ENCODE data around the gene ASRGL1.

The ASRGL1 gene

GRCh38 chr11:62394825-62395538 is 57.7 kb downstream of the ASRGL1 start:
- peak; percentile 91 for DNase-seq

GRCh38 chr11:62395885-62396551 is 58.8 kb downstream of the ASRGL1 start:
- no peak for DNase-seq

GRCh38 chr11:62398011-62398994 is 61.1 kb downstream of the ASRGL1 start:
- DNase-seq: peak; percentile 98

GRCh38 chr11:62399172-62399877 is 62.1 kb downstream of the ASRGL1 start:
- DNase-seq: no peak

- DNase-seq: no peak
These were observed 62.6 kb downstream of the ASRGL1 start for GRCh38 chr11:62399878-62400266.

GRCh38 chr11:62400281-62400680 is 63.0 kb downstream of the ASRGL1 start:
- no peak for DNase-seq

- peak; percentile 95 for DNase-seq
These were observed 63.5 kb downstream of the ASRGL1 start for GRCh38 chr11:62400760-62401159.

- no peak for DNase-seq
These were observed 64.1 kb downstream of the ASRGL1 start for GRCh38 chr11:62401356-62401755.

GRCh38 chr11:62401811-62402210 is 64.6 kb downstream of the ASRGL1 start:
- no peak for DNase-seq

- DNase-seq: no peak
These were observed 65.1 kb downstream of the ASRGL1 start for GRCh38 chr11:62402226-62402959.

- DNase-seq: no peak
These were observed 65.9 kb downstream of the ASRGL1 start for GRCh38 chr11:62402960-62403730.

GRCh38 chr11:62404435-62404834 is 67.2 kb downstream of the ASRGL1 start:
- no peak for DNase-seq

GRCh38 chr11:62404901-62405300 is 67.7 kb downstream of the ASRGL1 start:
- DNase-seq: no peak

GRCh38 chr11:62406034-62406433 is 68.8 kb downstream of the ASRGL1 start:
- no peak for DNase-seq

GRCh38 chr11:62409831-62410230 is 72.6 kb downstream of the ASRGL1 start:
- no peak for DNase-seq

- no peak for DNase-seq
These were observed 73.7 kb downstream of the ASRGL1 start for GRCh38 chr11:62410972-62411371.

- no peak for DNase-seq
These were observed 74.3 kb downstream of the ASRGL1 start for GRCh38 chr11:62411524-62411923.

- no peak for DNase-seq
These were observed 75.9 kb downstream of the ASRGL1 start for GRCh38 chr11:62413060-62413696.

- no peak for DNase-seq
These were observed 79.3 kb downstream of the ASRGL1 start for GRCh38 chr11:62416596-62416995.

GRCh38 chr11:62418136-62418535 is 80.9 kb downstream of the ASRGL1 start:
- no peak for DNase-seq

GRCh38 chr11:62418733-62419132 is 81.5 kb downstream of the ASRGL1 start, which contains the start of gene SCGB1A1:
TSS of gene SCGB1A1 (plus strand) at chr11:62419033. CDS start at chr11:62419096, 63 bp downstream.
- no peak for DNase-seq

All from islet precursor cell (in vitro differentiated cells).